ENCODE results near the gene WDR45B. TPM values are rescaled to one million over a fixed set of nuclear protein-coding genes. Genes with fewer than 3 reads are reported as not detected.

Gene WDR45B
- total RNA-seq, 1 donor from 2014 or later, result 75.6 TPM

DNA sequence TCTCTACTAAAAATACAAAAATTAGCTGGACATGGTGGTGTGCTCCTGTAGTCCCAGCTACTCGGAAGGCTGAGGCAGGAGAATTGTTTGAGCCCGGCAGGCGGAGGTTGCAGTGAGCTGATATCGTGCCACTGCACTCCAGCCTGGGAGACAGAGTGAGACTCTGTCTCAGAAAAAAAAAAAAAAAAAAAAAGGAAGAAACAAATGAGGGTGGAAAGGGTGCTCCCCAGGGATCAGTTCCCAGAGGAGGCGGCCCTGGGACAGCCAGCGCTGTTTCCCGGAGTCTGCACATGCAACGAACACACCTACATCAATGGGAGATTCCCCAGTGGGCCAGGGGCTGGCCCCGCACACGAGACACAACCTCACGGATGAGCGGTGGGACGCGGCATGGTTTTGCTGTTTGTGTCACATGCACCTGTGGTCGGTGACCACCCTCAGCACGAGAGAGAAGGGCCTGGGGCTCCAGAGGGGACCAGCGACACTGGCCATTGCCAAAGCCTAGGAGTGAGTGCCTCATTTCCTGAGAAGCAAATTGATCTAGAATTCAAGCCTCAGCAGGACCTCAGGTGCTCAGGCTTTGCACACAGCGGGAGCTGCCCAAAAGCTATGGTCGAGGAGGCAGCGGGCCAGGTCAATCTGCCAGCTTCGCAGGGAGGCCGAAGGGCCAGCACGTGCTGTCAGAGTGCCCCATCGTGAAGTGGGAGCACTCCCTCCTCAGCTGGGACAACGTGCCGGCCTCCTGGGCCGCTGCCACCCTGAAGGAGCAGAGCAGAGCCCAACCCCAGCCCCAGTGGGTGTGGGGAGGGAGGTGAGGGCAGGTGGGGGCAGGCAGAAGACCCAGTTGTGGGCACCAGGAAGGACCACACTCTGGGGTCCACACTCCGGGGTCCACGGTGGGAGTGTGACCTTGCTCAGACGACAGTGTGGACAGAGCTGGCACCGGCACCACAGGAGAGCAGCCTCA, 13.8 kb upstream of the WDR45B start:
- no peak overlapping the region for H3K4me3 Mint-ChIP-seq (ENCODE audit: unreplicated experiment)
- no peaks in the 10 kb centered on the region for H3K9me3 Mint-ChIP-seq (ENCODE audit: unreplicated experiment)
- H3K4me1 Mint-ChIP-seq (ENCODE audit: unreplicated experiment), result peaks cover 1% of the 10 kb centered on the region
- TF ChIP-seq, protein P1, sequence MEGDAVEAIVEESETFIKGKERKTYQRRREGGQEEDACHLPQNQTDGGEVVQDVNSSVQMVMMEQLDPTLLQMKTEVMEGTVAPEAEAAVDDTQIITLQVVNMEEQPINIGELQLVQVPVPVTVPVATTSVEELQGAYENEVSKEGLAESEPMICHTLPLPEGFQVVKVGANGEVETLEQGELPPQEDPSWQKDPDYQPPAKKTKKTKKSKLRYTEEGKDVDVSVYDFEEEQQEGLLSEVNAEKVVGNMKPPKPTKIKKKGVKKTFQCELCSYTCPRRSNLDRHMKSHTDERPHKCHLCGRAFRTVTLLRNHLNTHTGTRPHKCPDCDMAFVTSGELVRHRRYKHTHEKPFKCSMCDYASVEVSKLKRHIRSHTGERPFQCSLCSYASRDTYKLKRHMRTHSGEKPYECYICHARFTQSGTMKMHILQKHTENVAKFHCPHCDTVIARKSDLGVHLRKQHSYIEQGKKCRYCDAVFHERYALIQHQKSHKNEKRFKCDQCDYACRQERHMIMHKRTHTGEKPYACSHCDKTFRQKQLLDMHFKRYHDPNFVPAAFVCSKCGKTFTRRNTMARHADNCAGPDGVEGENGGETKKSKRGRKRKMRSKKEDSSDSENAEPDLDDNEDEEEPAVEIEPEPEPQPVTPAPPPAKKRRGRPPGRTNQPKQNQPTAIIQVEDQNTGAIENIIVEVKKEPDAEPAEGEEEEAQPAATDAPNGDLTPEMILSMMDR (IDR thresholded peaks at IDR 0.05), result no peak
- peaks cover 17% of the 10 kb centered on the region for H3K36me3 Mint-ChIP-seq (ENCODE audit: unreplicated experiment)
- no peak overlapping the region for H3K27ac Mint-ChIP-seq (ENCODE audit: unreplicated experiment)
- H3K27me3 Mint-ChIP-seq (ENCODE audit: unreplicated experiment), result no peaks in the 10 kb centered on the region
- DNase-seq (ENCODE audit: extremely low spot score, unreplicated experiment), result no peak

DNA sequence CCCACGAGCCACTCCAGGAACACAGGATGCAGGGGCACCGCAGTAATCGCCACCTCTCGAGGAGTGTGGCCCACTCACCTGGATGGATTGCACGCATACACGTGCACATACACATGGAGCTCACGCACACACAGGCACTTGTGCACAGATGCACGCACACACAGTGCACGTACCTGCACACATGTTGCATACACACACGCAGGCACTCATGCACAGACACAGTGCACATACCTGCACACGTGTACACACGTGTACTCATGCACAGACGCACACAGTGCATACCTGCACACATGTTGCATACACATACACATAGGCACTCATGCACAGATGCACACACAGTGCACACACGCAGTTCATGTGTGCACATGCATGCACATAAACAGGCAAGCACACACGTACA, 11.6 kb upstream of the WDR45B start:
- TF ChIP-seq, protein P1 (IDR thresholded peaks at IDR 0.05), result no peak
- DNase-seq (ENCODE audit: extremely low spot score, unreplicated experiment), result no peak
- Mint-ChIP-seq H3K9me3 (ENCODE audit: unreplicated experiment) (no peaks in the 10 kb centered on the region), H3K4me1 (ENCODE audit: unreplicated experiment) (no peaks in the 10 kb centered on the region), H3K4me3 (ENCODE audit: unreplicated experiment) (no peak overlapping the region), H3K36me3 (ENCODE audit: unreplicated experiment) (peaks cover 18% of the 10 kb centered on the region), H3K27me3 (ENCODE audit: unreplicated experiment) (no peaks in the 10 kb centered on the region), H3K27ac (ENCODE audit: unreplicated experiment) (no peak overlapping the region)

DNA sequence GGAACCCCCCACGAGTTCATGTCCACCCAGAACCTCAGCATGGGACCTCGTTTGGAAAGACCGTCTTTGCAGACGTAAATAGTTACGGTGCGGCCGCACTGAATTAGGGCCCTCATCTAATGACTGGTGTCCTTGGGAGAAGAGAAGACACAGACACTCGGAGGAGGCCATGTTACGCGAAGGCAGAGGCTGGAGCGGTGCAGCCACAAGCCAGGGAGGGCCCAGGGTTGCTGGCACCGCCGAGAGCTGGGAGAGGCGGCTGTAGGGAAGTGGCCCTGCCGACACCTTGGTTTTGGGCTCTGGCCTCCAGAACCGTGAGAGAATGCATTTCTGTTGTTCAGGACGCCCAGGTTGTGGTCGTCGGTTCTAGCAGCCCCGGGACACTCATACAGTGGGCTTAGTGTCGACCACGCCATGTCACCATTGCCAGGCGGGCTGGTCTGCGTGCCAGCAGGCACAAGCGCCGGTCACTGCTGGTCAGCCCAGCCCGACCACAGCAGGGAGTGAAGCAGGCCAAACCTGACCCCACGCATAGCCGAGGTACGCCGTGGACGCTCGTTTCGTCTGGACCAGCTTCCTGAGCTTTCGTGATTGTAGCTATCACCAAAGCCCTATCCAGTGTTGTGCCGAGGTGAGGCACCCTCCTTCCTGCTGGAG, 10.7 kb upstream of the WDR45B start:
- DNase-seq (ENCODE audit: extremely low spot score, unreplicated experiment), result no peak
- Mint-ChIP-seq H3K27me3 (ENCODE audit: unreplicated experiment) (no peaks in the 10 kb centered on the region), H3K4me1 (ENCODE audit: unreplicated experiment) (no peaks in the 10 kb centered on the region), H3K4me3 (ENCODE audit: unreplicated experiment) (no peak overlapping the region), H3K27ac (ENCODE audit: unreplicated experiment) (no peak overlapping the region), H3K9me3 (ENCODE audit: unreplicated experiment) (no peaks in the 10 kb centered on the region), H3K36me3 (ENCODE audit: unreplicated experiment) (peaks cover 18% of the 10 kb centered on the region)
- TF ChIP-seq, protein P1 (IDR thresholded peaks at IDR 0.05), result no peak

DNA sequence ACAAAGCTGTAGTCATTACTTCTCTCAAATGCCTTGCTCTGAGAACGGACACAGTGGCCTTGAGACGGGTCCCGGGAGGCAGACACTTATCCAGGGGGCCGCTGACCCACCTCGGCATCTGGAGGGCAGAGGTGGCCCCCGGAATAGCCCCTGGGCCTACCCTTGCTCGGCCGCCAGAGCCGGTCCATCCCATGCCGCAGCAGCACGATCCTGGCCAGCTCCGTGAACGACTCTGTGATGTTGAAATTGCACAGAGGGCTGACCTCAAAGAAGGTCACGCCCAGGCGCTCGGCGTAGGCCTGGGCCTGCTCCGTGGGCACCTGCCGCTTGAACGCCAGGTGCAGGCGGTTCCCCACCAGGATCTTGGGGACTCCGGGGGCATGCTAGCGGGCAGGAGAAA, 10.1 kb upstream of the WDR45B start:
- peaks cover 18% of the 10 kb centered on the region for H3K36me3 Mint-ChIP-seq (ENCODE audit: unreplicated experiment)
- H3K27ac Mint-ChIP-seq (ENCODE audit: unreplicated experiment), result no peak overlapping the region
- no peaks in the 10 kb centered on the region for H3K9me3 Mint-ChIP-seq (ENCODE audit: unreplicated experiment)
- no peaks in the 10 kb centered on the region for H3K4me1 Mint-ChIP-seq (ENCODE audit: unreplicated experiment)
- TF ChIP-seq, protein P1 (IDR thresholded peaks at IDR 0.05), result no peak
- no peak overlapping the region for H3K4me3 Mint-ChIP-seq (ENCODE audit: unreplicated experiment)
- no peaks in the 10 kb centered on the region for H3K27me3 Mint-ChIP-seq (ENCODE audit: unreplicated experiment)
- no peak for DNase-seq (ENCODE audit: extremely low spot score, unreplicated experiment)

DNA sequence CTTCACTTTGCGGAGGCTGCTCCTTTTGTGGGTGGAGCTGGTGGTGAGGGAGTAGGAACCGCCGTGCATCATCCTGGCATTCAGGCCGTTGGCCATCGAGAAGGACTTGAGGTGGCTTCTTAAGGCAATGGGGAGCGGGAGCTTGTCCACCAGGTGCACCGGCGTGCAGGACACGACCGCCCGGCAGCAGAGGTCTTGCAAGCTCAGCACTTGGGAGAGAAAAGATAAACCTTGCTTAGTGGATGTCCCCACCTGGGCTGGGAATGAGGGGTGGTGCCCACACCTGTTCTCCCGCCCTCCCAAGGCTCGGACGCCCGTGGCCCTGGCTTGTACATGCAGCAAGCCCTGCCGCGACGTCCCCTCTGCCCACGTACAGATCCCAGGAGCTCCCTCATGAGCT, 9.7 kb upstream of the WDR45B start:
- no peak overlapping the region for H3K4me3 Mint-ChIP-seq (ENCODE audit: unreplicated experiment)
- no peaks in the 10 kb centered on the region for H3K9me3 Mint-ChIP-seq (ENCODE audit: unreplicated experiment)
- TF ChIP-seq, protein P1 (IDR thresholded peaks at IDR 0.05), result no peak
- H3K4me1 Mint-ChIP-seq (ENCODE audit: unreplicated experiment), result no peaks in the 10 kb centered on the region
- DNase-seq (ENCODE audit: extremely low spot score, unreplicated experiment), result no peak
- peaks cover 18% of the 10 kb centered on the region for H3K36me3 Mint-ChIP-seq (ENCODE audit: unreplicated experiment)
- no peaks in the 10 kb centered on the region for H3K27me3 Mint-ChIP-seq (ENCODE audit: unreplicated experiment)
- H3K27ac Mint-ChIP-seq (ENCODE audit: unreplicated experiment), result no peak overlapping the region

Measured in osteocyte (in vitro differentiated cells).